Left colon (tissue), 2 donors: ENCODE measurements around the gene AKAP9. TPM values are rescaled to one million over a fixed set of nuclear protein-coding genes. Genes with fewer than 3 reads are reported as not detected.

Experiments
- ATAC-seq: fragments of 200-7000 bp; cut with Tn5 transposase; one replicate; pipeline ENCODE4 v1.9.1; 2020; ENCODE audit warnings: mild to moderate bottlenecking, moderate library complexity
- DNase-seq, 2 donors: peaks; one replicate each; pipeline ENCODE4 v3.0.0-alpha.2; 2020
- intact Hi-C, 2 donors: fragments of 100-400 bp; cut with DNase I in 1 of 2; cut with micrococcal nuclease in 1 of 2; formaldehyde crosslinking; loops; one replicate each; pipeline versions ENCODE4 v1.11.2 to v1.14.0; 2022; cut with DNase I, micrococcal nuclease
- total RNA-seq, 2 donors: library from RNA; stranded (reverse); fragmentation: NEBNext Ultra II Directional; extraction: Animal tissue kit (Norgen Biotek cat#: 25700); gene quantifications; one replicate each; pipeline ENCODE4 v1.2.1, GENCODE V29; 2021
- donor health status: DM: no; HTN: no; CAD: no.
- donor health status: DM: yes; HTN: yes; CAD: no.

The AKAP9 gene
- total RNA-seq, 2 donors from 2014 or later = 150 to 156 TPM

DNA sequence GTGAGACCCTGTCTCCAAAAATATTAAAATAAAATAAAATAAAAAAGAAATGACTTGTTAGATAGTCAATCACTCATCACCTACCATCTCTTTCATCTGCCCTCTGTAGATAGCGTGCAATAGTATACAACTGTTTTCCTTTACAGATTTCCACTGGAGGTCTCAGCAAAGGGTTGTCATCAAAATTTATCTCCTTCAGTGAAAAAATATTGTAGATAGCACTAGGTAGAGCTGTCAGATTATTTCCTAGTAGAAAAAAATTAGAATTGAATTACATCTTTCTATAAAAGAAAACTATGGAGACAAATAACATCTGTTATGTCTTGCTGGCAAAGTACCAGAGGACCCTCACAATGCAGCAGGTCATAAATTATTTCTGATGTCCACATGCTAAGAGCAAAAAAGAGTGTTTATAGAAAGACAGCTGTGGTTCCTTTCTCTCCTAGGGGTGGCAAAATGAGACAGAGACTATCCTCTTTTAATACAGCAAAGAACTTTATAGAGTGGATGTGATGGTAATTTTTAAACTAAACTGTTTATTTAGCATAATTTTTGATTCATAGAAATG lies 209.9 kb downstream of the AKAP9 start:
- ATAC-seq = no peak
- intact Hi-C loops = no loop called here
- DNase-seq = no peak

DNA sequence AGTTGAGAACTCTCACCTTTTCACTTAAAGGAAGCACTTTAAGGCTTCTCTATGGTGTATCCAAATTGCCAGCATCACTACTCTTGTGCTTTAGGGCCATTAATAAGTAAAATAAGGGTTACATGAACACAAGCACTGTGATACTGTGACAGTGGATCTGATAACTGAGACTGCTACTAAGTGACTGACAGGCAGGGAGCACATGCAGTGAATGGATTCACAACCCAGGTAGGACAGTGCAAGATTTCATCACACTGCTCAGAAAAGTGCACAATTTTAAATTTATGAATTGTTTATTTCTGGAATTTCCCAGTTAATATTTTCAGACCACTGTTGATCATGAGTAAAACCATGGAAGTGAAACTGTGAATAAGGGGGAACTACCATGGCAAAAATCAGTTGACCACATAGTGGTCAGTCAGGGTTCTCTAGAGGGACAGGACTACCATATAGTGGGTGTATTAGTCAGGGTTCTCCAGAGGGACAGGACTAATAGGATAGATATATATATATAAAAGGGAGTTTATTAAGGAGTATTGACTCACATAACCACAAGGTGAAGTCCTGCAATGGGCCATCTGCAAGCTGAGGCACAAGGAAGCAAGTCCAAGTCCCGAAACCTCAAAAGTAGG lies 214.6 kb downstream of the AKAP9 start:
- intact Hi-C loops = no loop called here
- DNase-seq (no peak), ATAC-seq (no peak)

DNA sequence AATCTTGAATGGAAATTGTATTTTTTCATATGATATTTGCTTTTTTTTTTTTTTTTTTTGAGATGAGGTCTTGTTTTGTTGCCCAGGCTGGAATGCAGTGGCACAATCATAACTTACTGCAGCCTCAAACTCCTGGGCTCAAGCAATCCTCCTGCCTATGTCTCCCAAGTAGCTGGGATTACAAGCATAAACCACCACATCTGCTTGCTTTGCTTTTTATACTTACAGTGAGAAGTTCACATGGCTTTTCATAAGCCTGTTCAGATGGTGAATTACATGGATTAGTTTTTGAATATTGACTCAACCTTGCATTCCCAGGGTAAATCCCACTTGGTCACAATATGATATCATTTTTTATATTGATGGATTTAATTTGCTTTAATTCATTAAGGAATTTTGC lies 216.3 kb downstream of the AKAP9 start:
- DNase-seq = no peak
- intact Hi-C loops = no loop called here
- ATAC-seq = no peak

DNA sequence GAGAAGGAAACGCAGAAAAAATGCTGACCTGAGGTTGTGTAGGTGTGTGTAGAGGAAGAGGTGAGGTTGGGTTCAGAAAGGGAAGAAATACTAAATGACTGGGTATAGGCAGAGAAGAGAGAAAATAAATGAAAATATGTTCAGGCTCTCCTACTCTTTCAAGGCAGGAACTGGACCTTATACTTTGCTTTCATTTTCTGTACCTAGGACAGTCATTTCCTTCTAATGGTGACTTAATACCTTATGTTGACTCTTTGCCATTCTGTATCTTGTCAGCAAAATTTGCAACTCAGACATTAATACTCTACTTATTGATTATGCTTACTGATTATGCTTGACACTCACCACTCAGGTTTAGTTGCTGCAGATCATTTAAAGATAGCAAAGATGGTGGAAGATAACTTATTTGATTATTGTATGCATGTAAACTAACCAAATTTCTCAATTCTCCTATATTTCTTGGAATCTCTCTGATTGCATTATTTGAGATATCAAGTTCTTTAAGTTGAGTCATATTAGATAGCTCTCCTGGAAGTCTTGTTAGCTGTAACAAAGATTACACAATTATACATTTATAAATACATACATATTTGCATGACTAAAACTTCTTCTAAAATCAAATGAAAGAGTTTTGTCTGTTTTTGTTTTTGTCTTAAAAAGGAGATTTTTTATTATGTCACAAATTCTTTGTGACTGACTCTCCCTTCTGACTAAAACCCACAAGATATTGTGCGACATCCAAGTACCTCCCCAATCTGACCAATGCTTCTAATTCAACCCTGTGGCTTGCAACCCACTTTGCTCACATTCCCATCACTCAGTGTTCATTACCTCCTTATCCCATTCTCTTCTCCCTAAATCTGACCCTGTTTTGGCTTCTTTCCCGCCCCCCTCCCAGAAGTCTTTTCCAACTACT lies 218.3 kb downstream of the AKAP9 start:
- DNase-seq (no peak), ATAC-seq (no peak)
- intact Hi-C loops = no loop called here

Other genes starting within 250 kb of the AKAP9 start
- 10 to 100 TPM; 12.6 to 15.4 TPM for gene MTERF1, start 60.2 kb upstream of the AKAP9 start, total RNA-seq
- 100 to 1,000 TPM; 152 to 255 TPM for gene CYP51A1, start 193.6 kb downstream of the AKAP9 start, total RNA-seq
- gene LRRD1, start 238.3 kb downstream of the AKAP9 start, total RNA-seq = under 1 TPM in 1 of 2 donors, not detected in 1; 0.18 TPM